Measurements from ENCODE around the gene ZNF562.
"Not testable (repeated sequence)": the region's sequence is repeated elsewhere in the genome, so short reads cannot be mapped to it uniquely, and the experiment has no call there.

Gene ZNF562

DNA sequence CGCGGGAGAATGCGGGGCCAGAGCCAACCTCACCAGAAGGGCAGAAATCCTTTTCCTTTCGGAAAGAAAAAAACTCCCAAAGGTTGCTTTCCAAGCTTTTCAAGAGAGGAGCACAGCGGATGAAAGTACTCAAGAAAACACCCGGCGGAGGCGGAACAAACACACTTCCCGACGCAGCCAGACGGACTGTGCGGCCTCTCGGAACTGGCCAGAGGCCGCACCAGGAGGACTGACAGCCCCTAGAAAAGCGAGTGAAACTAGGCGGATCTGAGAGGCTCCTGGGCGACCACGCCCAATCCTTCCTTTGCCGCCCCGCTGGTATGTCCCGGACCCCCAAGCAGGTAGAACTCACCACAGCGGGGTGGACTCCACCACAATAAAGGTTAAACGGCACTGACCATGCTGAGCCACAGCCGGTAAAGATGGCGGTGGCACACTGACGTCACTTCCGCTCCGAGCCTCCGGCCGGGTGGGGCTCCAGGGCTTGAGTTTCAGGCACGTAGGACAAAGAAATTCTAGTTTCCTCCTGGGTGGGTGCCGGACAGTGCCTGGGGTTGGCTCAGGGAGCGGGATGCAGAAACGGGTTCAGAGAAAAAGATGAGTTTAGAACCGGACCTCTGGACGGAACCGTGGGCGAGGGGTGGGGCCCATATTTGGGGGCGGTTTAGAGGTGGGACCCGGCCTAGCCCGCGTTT lies at the start of gene ZNF562:
Gene ZNF562, minus strand, starts transcription at position 438 of the 695 bp plus-strand sequence. CDS start 14,356 bp downstream, outside the sequence.
- peak; percentile 86 for DNase-seq

DNA sequence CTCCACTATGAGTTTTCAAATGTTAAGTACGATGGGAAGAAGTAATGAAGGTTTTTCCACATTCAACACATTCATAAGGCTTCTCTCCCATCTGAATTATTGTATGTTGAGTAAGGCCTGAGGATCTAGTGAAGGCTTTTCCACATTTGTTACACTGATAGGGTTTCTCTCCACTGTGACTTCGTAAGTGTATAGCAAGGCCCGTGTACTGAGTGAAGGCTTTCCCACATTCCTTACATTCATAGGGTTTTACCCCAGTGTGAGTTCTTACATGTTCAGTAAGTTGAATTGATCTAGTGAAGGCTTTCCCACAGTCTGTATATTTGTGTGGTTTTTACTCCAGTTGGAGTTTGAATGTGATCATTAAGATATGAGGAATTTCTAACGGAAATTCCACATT lies 49.3 kb upstream of the ZNF562 start:
- DNase-seq = no peak

DNA sequence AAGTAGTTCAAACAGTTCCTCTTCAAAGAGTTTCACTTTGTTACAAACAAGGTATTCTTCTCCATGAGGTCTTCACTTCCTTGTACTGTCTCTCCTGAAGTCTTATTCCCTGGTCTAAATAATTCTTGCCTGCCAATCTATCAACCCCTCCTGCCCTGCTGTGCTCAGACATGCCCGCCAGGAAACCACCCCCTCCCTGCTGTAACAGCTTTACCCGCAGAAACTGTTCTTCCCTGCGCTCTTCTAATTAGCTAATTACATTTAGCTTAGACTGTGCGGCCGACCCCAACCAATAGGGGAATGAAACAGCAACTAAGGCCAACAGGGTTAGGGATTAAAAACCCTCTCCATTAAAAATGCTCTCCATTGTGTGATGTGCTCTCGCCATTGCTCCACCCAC lies 47.0 kb upstream of the ZNF562 start:
- no peak for DNase-seq

- no peak for DNase-seq
These were observed 45.6 kb upstream of the ZNF562 start for GRCh38 chr19:9720541-9720940.

DNA sequence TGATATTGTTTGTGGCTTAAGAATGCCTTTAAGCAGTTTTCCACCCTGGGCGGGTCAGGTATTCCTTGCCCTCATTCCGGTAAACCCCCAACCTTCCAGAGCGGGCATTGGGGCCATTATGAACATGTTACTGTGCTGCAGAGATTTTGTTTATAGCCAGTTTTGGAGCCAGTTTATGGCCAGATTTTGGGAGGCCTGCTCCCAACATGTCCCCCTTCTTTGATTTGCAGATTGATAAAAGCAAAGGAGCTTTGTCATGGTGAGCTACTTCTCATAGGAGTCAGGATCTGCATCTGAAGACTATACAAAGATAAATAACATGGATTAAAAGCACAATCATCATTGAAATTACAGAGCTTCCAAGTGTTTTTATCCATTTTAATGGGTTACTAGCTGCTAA lies 36.9 kb upstream of the ZNF562 start:
- no peak for DNase-seq

- DNase-seq = no peak
These were observed 34.4 kb upstream of the ZNF562 start for GRCh38 chr19:9709305-9709704.

GRCh38 chr19:9705836-9706235 lies 30.9 kb upstream of the ZNF562 start:
- DNase-seq = no peak

DNA sequence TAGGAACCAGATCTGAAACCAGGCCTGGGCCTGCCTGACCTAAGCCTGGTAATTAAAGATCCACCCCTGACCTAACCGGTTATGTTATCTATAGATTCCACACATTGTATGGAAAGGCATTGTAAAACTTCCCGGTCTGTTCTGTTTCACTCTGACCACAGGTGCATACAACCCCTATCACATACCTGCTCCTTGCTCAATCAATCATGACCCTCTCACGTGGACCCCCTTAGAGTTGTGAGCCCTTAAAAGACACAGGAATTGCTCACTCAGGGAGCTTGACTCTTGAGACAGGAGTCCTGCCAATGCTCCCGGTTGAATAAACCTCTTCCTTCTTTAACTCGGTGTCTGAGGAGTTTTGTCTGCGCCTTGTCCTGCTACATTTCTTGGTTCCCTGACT lies 27.3 kb upstream of the ZNF562 start:
- DNase-seq = no peak

- DNase-seq = no peak
These were observed 25.5 kb upstream of the ZNF562 start for GRCh38 chr19:9700229-9700981.

DNA sequence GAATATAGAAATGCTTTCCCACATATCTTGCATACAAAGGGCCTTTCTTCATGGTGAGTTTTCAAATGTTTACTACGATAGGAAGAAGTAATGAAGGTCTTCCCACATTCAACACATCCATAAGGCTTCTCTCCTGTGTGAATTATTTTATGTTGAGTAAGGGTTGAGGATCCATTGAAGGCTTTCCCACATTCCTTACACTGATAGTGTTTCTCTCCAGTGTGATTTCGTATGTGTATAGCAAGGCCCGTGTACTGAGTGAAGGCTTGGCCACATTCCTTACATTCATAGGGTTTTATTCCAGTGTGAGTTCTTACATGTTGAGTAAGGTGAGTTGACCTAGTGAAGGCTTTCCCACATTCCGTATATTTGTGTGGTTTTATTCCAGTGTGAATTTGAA lies 15.4 kb upstream of the ZNF562 start:
- not testable (repeated sequence) for DNase-seq

- DNase-seq = not testable (repeated sequence)
These were observed 5.1 kb upstream of the ZNF562 start for GRCh38 chr19:9679996-9680395.

DNA sequence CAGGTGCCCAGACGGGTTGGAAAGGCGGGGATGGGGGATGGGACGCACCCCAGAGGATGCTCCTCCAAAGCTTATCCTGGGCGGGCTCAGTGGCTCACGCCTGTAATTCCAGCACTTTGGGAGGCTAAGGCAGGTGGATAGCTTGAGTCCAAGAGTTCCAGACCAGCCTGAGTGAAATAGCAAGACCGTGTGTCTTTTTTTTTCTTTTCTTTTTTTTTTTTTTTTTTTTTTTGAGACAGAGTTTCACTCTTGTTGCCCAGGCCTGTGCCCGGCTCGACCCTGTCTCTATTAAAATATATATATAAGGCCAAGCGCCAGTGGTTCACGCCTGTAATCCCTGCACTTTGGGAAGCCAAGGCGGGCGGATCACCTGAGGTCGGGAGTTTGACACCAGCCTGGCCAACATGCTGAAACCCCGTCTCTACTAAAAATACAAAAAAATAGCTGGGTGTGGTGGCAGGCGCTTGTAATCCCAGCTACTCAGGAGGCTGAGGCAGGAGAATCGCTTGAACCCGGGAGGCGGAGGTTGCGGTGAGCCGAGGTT lies 530 bp upstream of the ZNF562 start:
- DNase-seq = not testable (repeated sequence)

DNA sequence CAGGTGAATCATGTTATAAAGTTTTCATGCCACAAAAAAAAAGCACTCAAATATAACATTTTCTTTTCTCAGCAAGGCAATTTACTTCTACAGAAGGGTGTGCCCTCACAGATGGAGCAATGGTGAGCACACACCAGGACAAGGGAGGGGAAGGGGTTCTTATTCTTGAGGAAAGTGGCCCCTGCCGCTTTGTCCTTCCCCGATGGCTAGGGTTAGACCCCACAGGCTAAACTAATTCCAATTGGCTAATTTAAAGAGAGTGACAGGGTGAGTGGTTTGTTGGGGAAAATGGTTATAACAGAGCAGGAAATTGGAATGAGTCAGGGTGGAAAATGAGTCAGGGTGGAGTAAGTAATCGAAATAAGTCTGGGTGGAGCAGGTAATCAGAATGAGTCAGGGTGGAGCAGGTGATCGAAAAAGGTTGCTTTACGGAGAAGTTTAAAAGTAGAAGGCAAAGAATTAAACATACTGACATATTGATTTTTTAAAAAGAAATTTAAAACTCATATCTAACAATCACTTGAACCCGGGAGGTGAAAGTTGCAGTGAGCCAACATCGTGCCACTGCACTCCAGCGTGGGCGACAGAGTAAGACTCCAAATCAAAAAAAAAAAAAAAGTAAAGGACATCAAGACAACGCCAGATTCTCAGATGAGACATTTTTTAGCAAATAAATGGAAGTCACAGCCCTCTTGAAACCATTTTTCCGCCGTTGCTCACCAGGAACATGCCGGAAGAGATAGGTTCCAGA lies 813 bp downstream of the ZNF562 start:
- no peak for DNase-seq

DNA sequence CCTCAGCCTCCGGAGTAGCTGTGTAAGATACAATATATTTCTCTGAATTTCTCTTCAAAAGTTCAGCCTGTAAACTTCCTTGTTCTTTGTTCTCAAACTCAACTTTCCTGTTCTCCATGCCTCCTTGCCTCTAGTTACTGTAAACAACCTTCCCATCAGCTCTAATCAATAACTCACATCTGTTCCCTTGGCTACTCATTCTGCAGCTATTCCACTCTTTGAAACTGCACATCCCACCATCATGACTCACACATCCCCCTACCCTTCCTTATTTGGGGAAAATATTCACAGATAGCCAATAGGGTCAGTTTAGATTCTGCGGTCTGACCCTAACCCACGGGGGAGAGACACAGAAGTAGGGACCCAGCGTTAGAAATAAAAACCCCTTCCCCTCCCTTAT lies 2.0 kb downstream of the ZNF562 start:
- DNase-seq = no peak

DNA sequence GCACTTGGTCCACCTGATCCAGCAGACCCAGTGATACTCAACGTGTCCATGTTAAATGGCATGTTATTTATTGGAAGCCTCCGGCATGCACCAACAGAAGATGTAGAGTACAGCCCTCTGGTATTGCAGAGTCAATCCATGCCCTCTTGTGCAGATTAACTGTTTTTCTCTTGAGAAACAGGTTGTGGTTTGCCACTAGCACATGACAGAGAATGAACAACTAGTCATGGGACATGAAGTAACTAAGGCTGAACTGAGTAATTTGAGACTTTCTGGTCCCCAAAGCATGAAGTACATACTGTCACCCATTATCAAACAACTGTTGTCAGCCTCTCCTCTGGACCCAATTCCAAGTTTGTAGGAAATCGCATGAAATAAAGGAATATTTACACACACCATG lies 3.2 kb downstream of the ZNF562 start:
- DNase-seq = no peak

DNA sequence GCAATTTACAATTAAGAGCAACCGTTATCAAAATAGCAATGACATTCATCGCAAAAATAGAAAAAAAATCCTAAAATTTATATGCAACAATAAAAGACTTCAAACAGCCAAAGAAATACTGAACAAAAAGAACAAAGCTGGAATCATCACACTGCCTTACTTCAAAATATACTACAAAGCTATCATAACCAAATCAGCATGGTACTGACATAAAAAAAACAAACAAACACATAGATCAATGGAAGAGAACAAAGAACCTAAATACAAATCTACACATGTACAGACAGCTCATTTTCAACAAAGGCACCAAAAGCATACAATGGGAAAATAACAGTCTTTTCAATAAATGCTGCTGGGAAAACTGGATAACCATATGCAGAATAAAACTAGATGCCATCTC lies 6.4 kb downstream of the ZNF562 start:
- DNase-seq = no peak

DNA sequence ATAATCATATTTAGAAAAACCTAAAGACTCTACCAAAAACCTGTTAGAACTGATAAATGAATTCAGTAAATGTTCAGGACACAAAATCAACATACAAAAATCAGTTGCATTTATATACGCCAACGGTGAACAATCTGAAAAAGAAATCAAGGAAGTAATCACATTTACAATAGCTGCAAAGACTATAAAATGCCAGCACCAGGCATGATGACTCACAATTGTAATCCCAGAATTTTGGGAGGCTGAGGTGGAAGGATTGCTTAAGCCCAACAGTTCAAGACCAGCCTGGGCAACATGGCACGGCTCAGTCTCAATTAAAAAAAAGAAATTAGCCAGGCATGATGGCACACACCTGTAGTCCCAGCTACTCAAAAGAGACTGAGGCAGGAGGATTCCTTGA lies 7.0 kb downstream of the ZNF562 start:
- DNase-seq = no peak

GRCh38 chr19:9658769-9659168 lies 16.1 kb downstream of the ZNF562 start:
- DNase-seq = no peak

GRCh38 chr19:9653066-9653555 lies 21.8 kb downstream of the ZNF562 start:
- DNase-seq = not testable (repeated sequence)

- DNase-seq = not testable (repeated sequence)
These were observed 23.4 kb downstream of the ZNF562 start for GRCh38 chr19:9651464-9651863.

- DNase-seq = no peak
These were observed 24.6 kb downstream of the ZNF562 start for GRCh38 chr19:9650345-9650744.

- no peak for DNase-seq
These were observed 29.4 kb downstream of the ZNF562 start for GRCh38 chr19:9645472-9645871.

GRCh38 chr19:9644472-9644871 lies 30.4 kb downstream of the ZNF562 start:
- no peak for DNase-seq

All from NCI-H1092 treated with DMSO at 0.1 percent for 48 hours (cell line).